ENCODE measurements around the gene GMPR2.

GMPR2 gene

GRCh38 chr14:24263848-24264247, 31.1 kb downstream of the GMPR2 start:
- no peak for DNase-seq (ENCODE audit: low read depth in 4 of 4, low spot score in 1 of 4)

GRCh38 chr14:24264298-24264697, 31.6 kb downstream of the GMPR2 start:
- DNase-seq (ENCODE audit: low read depth in 4 of 4, low spot score in 1 of 4) = no peak

GRCh38 chr14:24266344-24267244, 33.9 kb downstream of the GMPR2 start:
- no peak for DNase-seq (ENCODE audit: low read depth in 4 of 4, low spot score in 1 of 4)

GRCh38 chr14:24267516-24267915, 34.8 kb downstream of the GMPR2 start:
- DNase-seq (ENCODE audit: low read depth in 4 of 4, low spot score in 1 of 4) = no peak

- DNase-seq (ENCODE audit: low read depth in 4 of 4, low spot score in 1 of 4) = no peak
Measured at GRCh38 chr14:24268225-24268624, 35.5 kb downstream of the GMPR2 start.

- no peak for DNase-seq (ENCODE audit: low read depth in 4 of 4, low spot score in 1 of 4)
Measured at GRCh38 chr14:24269368-24269767, 36.6 kb downstream of the GMPR2 start.

GRCh38 chr14:24269910-24270536, 37.3 kb downstream of the GMPR2 start:
- DNase-seq (ENCODE audit: low read depth in 4 of 4, low spot score in 1 of 4) = no peak

- DNase-seq (ENCODE audit: low read depth in 4 of 4, low spot score in 1 of 4) = no peak
Measured at GRCh38 chr14:24270537-24271133, 37.9 kb downstream of the GMPR2 start.

- DNase-seq (ENCODE audit: low read depth in 4 of 4, low spot score in 1 of 4) = peak; percentile 63 to 81 (median 78)
Measured at GRCh38 chr14:24271134-24271833, 38.6 kb downstream of the GMPR2 start, which contains the start of gene RABGGTA. RABGGTA (minus strand) TSS chr14:24271597; CDS start chr14:24271115, 482 bp downstream.

- DNase-seq (ENCODE audit: low read depth in 4 of 4, low spot score in 1 of 4) = no peak
Measured at GRCh38 chr14:24271834-24272263, 39.1 kb downstream of the GMPR2 start.

- DNase-seq (ENCODE audit: low read depth in 4 of 4, low spot score in 1 of 4) = no peak
Measured at GRCh38 chr14:24272467-24272866, 39.7 kb downstream of the GMPR2 start.

- DNase-seq (ENCODE audit: low read depth in 4 of 4, low spot score in 1 of 4) = no peak
Measured at GRCh38 chr14:24273422-24273998, 40.8 kb downstream of the GMPR2 start.

GRCh38 chr14:24274101-24274543, 41.4 kb downstream of the GMPR2 start:
- DNase-seq (ENCODE audit: low read depth in 4 of 4, low spot score in 1 of 4) = peak in 2 of 4 experiments; percentile 19 to 36

- DNase-seq (ENCODE audit: low read depth in 4 of 4, low spot score in 1 of 4) = no peak
Measured at GRCh38 chr14:24277071-24277470, 44.3 kb downstream of the GMPR2 start.

GRCh38 chr14:24277606-24278321, 45.0 kb downstream of the GMPR2 start:
- no peak for DNase-seq (ENCODE audit: low read depth in 4 of 4, low spot score in 1 of 4)

GRCh38 chr14:24278424-24278823, 45.7 kb downstream of the GMPR2 start:
- DNase-seq (ENCODE audit: low read depth in 4 of 4, low spot score in 1 of 4) = no peak

GRCh38 chr14:24279301-24280186, 46.8 kb downstream of the GMPR2 start:
- peak in 3 of 4 experiments; percentile 35 to 58 (median 36) for DNase-seq (ENCODE audit: low read depth in 4 of 4, low spot score in 1 of 4)

GRCh38 chr14:24280797-24281460, 48.2 kb downstream of the GMPR2 start:
- no peak for DNase-seq (ENCODE audit: low read depth in 4 of 4, low spot score in 1 of 4)

- no peak for DNase-seq (ENCODE audit: low read depth in 4 of 4, low spot score in 1 of 4)
Measured at GRCh38 chr14:24281636-24282035, 48.9 kb downstream of the GMPR2 start.

Measured in stimulated activated CD4-positive, alpha-beta T cell treated with anti-CD3 and anti-CD28 coated beads, Interleukin-1b, Interleukin-23, amount 100 ng/mL, for 24 hours (primary cell).